ENCODE measurements around the gene NFKBIZ.
"Not testable (repeated sequence)": the region's sequence is repeated elsewhere in the genome, so short reads cannot be mapped to it uniquely, and the experiment has no call there.

Gene NFKBIZ

DNA sequence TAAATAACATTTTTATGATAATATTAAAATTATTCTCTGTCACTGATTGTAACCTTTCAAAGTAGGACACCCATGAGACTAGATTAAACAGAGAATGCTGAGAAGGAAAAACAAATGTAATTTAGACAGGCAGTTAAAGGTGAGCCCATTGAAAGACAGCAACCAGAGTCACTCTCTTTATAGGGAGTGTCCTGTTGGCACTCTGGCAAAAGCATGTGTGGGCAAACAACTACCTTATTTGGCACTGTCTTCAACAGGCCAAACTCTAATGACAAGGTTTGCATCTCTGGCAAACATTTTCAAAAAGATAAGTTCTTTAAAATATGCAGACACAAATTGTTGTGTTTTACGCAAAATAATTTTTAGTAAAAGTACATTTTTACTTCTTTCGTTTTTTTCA is 29.8 kb downstream of the NFKBIZ start:
- DNase-seq = no peak

DNA sequence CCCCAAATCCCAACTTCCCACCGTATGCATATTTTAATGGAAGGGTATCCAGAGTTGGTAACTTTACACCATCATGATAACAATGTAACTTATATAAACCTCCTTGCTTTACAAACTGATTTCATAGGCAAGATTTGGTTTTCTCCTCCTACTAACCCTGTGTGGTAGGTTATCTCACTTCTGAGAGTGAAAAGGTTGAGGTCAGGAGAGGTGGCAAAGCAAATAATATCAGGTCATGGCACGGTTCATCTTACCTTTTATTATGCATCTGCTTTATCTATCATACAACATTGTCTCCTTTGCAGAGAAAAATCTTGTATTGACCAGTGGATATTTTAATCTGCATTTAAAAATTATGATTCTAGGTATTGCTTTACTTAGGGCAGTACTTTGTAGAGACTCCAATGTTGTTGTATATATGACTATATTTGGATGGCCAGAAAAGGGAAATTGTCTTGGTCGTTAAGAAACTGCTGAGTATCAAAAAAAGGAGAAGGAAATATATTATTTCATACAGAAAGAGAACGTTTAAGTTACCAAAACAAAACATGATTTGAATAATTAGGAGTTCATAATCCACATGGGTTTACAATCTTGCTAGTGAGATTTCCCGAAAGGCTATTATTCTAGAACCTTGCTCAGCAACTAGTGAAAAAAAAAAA is 30.4 kb downstream of the NFKBIZ start:
- no peak for DNase-seq

DNA sequence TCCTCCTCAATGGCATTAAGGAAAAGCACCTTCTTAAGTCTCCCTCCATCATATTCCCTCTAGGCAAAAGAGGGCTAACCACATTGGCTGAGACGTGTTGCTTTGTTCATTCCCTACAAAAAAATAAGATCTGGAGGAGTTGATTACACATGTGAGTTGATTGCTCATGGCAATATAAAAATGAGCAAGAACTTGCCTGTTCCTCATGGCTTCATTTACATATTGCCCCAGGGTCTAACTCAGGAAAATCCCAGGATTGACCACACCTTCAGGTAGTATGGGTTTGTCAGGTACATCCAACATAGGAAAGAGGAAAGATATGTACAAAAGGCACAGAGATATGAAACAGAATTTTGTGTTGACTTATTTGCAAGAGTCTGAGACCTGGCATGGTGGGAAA is 35.5 kb downstream of the NFKBIZ start:
- DNase-seq = no peak

DNA sequence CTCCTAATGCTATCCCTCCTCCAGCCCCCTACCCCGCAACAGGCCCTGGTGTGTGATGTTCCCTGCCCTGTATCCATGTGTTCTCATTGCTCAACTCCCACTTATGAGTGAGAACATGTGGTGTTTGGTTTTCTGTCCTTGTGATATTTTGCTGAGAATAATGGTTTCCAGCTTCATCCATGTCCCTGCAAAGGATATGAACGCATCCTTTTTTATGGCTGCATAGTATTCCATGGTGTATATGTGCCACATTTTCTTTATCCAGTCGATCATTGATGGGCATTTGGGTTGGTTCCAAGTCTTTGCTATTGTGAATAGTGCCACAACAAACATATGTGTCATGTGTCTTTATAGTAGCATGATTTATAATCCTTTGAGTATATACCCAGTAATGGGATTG is 36.3 kb downstream of the NFKBIZ start:
- DNase-seq = not testable (repeated sequence)

DNA sequence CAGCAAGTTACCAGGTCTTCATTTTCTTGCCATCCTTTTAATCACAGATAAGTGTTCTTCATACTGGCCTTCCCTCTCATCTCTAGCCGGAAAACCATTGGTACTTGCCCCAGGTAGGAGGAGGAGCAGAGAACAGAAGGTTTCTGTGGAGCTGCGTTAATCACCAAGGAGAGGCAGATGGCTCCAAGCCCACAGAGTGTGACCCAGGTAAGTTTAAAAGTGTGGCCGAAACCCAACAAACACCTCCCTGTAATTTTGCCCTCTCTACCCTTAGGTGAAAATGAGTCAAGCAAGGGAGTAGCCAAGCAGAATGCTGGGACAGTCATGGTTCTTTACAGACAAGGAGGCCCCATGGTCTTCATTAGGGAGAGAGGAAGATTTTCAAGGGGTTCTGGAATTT is 37.3 kb downstream of the NFKBIZ start:
- DNase-seq = no peak

DNA sequence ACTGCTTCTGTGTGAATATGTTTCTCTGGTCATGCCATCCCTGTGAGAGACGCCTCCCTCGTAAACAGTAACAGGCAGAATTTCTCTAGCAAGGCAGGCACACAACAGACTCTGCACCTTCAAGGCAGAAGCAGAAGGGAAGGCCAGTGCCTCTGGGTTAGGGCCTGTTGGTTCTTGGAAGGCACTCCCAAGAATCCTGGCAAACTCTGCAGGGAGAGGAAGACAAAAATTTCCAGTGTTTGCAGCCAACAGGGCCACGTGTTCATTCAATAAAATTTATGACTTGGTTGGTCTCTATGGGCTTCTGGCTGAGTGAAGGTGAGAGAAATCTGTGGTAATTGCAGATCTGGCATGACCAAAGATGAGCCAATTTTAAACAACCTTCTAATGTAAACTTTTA is 39.3 kb downstream of the NFKBIZ start:
- DNase-seq = no peak

DNA sequence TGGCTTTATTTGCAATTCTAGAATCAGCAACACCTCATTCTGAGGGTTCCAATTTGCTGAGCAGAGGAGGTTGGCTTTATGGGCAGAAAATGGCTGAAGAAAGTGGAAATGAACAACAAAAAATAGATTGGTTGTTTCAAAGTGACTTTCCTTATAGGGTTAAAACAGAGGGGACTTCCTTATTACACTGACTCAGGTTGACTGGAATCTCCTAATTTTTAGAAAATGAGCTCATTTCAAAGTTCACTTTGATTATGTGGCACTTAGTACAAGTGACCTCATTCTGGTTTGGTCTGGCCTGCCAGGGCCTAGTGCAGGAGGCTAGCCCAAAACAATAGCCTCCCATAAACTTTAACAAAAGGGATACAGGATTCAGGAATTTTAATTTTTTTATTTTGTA is 41.4 kb downstream of the NFKBIZ start:
- DNase-seq = no peak

DNA sequence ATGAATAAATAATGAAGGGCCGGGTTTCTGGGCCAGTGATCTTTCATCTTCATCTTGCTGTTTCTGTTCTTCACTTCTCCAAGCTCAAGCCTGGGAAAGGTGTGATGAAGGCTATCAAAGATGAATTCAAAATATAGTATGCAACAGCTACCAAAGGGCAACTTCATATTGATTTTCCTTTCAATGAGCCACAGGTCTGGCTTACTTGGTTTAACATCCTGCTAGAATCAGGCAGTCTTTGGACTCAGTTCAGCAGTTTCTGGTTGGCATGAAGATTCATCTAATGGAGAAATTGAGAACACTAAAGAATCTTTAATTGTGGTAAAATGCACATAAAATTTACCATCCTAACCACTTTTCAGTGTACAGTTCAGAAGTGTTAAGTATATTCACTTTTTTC is 43.3 kb downstream of the NFKBIZ start:
- DNase-seq = no peak

DNA sequence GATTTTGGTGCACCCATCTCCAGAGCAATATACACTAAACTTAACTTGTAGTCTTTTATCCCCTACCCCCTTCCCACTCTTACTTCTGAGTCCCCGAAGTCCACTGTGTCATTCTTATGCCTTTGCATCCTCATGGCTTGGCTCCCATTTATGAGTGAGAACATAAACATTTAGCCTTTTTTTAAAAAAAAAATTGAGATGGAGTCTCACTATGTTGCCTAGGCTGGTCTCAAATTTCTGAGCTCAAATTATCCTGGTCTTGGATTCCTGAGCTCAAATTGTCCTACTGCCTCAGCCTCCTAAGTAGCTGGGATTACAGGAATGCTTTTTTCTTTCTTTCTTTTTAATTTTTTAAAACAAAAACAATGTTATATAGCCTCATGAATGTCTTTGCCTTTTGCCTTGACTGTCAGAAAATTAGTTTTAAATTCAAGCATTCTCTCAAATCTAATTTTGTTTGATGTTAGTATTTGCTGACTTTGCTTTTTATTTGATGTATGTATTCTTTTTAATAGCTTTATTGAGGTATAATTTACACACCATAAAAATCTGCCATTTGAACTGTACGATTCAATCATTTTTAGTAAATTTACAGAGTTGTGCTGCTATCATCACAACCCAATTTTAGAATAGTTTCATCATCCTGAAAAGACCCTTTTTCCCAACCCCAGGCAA is 46.9 kb downstream of the NFKBIZ start:
- DNase-seq = no peak

DNA sequence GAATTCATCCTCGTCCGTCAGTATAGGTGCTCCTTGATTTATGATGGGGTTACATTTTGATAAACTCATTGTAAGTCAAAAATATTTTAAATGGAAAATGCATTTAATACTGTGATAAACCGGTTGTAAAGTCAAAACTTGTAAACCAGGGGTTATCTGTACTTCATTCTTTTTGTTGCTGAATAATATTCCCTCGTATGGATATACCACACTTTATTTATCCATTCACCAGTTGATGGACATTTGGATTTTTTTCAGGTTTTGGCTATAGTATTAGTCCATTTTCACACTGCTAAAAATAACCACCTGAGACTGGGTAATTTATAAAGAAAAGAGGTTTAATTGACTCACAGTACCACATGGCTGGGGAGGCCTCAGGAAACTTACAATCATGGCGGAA is 47.7 kb downstream of the NFKBIZ start:
- no peak for DNase-seq

DNA sequence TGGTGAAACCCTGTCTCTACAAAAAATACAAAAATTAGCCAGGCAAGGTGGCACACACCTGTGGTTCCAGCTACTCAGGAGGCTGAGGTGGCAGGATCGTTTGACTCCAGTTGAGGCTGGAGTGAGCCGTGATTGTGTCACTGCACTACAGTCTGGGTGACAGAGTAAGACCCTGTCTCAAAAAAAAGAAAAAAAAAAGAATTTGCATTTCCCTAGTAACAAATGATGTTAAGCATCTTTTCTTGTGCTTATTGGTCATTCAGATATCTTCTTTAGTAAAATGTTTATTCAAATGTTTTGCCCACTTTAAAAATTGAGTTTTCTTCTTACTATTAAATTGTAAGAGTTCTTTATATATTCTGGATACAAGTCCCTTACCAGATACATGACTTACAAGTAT is 48.7 kb downstream of the NFKBIZ start:
- no peak for DNase-seq

DNA sequence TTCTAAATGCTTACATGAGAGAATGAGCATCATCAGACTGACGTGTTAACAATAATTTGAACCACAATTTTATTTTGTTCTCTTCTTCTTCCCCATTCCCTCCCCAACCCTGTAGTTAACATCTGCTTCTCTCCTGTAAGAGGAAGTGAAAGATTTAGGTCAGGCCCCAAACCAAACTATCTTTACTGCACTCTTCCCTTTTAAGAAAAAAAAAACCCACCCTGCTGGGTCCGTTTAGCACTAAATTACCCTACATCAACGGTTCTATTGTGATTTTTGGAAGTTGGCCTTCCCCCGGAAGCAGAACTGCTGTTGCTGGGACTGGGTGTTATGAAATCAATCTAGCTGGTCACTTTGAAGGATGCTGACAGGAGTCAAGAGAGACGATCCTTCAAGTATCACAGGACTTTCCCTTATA is 49.4 kb downstream of the NFKBIZ start:
- no peak for DNase-seq

DNA sequence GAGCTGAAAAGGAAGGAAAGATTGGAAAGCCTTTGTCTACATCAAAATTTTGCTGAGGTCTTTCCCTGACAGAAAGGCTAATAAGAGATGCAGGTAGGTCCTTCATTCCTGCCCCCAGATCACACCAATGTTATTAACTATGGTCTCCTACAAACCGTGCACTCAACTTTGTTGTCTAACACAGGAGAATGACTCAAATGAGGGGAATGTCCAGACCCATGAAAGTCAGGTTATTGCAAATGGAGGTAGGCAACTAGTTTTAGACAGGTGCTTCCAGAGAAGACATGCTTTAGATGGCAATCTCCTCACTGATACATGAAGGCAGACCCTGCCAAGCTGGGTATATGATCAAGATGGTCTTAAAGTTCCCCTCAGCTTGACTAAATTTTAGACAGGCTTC is 51.0 kb downstream of the NFKBIZ start:
- DNase-seq = no peak

DNA sequence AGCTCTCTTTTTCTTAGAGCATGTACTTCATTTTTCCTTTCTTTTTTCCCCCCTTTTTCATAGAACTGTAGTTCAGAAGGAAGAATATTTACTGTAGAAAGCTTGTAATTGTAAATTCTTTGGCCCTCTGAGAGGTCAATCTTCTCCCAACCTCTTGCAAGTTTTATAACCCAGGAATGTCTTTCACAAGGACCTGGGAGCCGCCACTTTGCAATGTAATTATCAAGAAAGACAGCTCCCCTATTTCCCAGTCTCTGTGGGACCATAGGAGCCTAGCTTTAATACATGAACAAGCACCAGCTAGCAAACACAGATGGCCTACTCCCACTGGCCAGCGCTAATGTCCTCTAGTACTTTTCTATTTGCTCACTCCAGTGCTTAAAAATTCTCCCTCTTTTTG is 51.4 kb downstream of the NFKBIZ start:
- no peak for DNase-seq

DNA sequence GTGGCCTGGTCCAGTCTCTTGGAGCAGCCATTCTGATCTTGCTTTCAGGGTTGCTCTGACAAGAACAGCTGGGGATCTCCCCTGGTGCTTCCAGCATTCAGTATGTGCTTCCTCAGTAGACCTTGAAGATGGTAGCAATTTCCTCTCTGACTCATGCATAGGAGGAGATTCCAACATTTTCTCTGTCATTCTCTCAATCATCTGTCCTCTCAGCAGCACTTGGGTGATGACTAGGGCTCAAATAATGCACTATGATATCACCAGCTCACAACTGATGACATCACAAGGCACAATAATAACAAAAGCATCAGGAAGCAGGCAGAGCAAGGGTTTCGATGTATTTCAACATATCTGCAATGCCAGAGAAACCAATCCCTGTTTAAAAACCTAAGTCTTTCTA is 52.7 kb downstream of the NFKBIZ start:
- DNase-seq = peak in 1 of 2 experiments; percentile 13

DNA sequence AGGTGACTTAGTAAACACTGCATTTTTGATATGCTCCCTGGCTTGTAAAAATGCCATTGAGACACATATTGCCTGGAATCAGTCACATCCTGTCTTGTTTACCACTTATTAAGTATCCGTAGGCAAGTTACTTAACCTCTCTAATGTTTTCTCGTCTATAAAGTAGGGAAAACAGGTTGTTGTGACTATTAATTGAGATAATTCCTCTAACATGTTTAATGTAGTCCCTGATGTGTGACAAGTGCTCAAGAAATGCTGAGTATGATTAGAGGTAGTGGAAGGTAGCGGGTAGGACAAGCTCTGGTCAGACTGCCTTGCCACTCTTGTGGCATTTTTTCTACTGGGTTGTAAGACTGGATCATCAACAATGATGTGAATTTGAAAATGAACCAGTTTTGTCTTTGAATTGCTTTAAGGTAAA is 54.1 kb downstream of the NFKBIZ start:
- DNase-seq = no peak

DNA sequence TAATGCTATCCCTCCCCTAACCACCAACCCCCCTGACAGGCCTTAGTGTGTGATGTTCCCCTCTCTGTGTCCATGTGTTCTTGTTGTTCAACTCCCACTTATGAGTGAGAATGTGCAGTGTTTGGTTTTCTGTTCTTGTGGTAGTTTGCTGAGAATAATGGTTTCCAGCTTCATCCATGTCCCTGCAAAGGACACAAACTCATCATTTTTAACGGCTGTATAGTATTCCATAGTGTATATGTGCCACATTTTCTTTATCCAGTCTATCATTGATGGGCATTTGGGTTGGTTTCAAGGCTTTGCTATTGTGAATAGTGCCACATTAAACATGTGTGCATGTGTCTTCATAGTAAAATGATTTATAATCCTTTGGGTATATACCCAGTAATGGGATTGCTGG is 56.3 kb downstream of the NFKBIZ start:
- not testable (repeated sequence) for DNase-seq

Data from activated CD4-positive, alpha-beta T cell treated with anti-CD3 and anti-CD28 coated beads, Interleukin-2, amount 50 U/mL, for 48 hours (primary cell).